ENCODE measurements around the gene SLC2A6. TPM values are rescaled to one million over a fixed set of nuclear protein-coding genes. Genes with fewer than 3 reads are reported as not detected.

SLC2A6 gene
- total and polyA plus RNA-seq, 2 donors (not counting 1 experiment from before 2014, with no cell fraction given): 7.6 to 9.1 TPM

DNA sequence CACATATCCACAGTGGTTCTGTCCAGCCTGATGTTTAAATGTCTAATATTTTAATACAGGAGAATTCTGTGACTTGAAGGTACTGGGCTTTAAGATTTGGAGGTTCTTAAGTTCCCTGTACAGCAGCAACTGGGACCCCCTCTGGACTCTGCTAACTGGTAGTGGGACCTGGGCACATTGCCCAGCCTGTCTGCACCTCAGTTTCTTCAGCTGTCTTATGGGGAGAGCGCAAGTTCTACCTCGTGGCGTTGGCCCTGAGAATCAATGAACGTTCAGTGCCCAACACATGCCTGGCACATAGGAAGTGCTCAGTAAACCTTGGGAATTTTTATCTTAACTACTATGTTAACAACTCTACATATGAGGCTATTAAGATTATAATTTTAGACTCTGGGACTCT is 1.4 kb downstream of the SLC2A6 start:
- Histone ChIP-seq H3K4me3 (replicated peaks in 1 of 4; ENCODE audit: control extremely low read depth in 1 of 4, insufficient read depth in 1 of 4, low read depth in 3 of 4, low read length in 4 of 4) (peak overlapping the region in 1 of 4 experiments; percentile 64), H3K4me2 (ENCODE audit: extremely low read depth, insufficient read depth, low read length) (no peak overlapping the region), H3K4me1 (ENCODE audit: control insufficient read depth, extremely low read depth, insufficient read depth, low read length) (no peaks in the 10 kb centered on the region), H3K36me3 (ENCODE audit: control insufficient read depth, insufficient read depth, low read length) (peaks cover 14% of the 10 kb centered on the region), H3K79me2 (ENCODE audit: control insufficient read depth, insufficient read depth, low read length) (no peaks in the 10 kb centered on the region), H2AFZ (ENCODE audit: low read length) (no peak overlapping the region), H3K9ac (ENCODE audit: insufficient read depth, low read length) (no peak overlapping the region), H3K27me3 (ENCODE audit: control insufficient read depth, insufficient read depth, low read length) (no peaks in the 10 kb centered on the region), H4K20me1 (ENCODE audit: control insufficient read depth, extremely low read depth, insufficient read depth, low read length) (no peaks in the 10 kb centered on the region), H3K27ac (ENCODE audit: insufficient read depth, low read length) (no peak overlapping the region), H3K9me3 (ENCODE audit: control insufficient read depth, insufficient read depth, low read depth, low read length) (no peaks in the 10 kb centered on the region)
- DNase-seq (ENCODE audit: low read depth in 2 of 2): no peak
- TF ChIP-seq EZH2 (IDR thresholded peaks at IDR 0.05; ENCODE audit: low read length, missing control alignments): no peak
- TF ChIP-seq, protein P1, sequence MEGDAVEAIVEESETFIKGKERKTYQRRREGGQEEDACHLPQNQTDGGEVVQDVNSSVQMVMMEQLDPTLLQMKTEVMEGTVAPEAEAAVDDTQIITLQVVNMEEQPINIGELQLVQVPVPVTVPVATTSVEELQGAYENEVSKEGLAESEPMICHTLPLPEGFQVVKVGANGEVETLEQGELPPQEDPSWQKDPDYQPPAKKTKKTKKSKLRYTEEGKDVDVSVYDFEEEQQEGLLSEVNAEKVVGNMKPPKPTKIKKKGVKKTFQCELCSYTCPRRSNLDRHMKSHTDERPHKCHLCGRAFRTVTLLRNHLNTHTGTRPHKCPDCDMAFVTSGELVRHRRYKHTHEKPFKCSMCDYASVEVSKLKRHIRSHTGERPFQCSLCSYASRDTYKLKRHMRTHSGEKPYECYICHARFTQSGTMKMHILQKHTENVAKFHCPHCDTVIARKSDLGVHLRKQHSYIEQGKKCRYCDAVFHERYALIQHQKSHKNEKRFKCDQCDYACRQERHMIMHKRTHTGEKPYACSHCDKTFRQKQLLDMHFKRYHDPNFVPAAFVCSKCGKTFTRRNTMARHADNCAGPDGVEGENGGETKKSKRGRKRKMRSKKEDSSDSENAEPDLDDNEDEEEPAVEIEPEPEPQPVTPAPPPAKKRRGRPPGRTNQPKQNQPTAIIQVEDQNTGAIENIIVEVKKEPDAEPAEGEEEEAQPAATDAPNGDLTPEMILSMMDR (conservative IDR thresholded peaks at IDR 0.05 in 1 of 2, IDR thresholded peaks at IDR 0.05 in 1 of 2; ENCODE audit: low read depth in 1 of 2, low read length in 2 of 2): no peak

DNA sequence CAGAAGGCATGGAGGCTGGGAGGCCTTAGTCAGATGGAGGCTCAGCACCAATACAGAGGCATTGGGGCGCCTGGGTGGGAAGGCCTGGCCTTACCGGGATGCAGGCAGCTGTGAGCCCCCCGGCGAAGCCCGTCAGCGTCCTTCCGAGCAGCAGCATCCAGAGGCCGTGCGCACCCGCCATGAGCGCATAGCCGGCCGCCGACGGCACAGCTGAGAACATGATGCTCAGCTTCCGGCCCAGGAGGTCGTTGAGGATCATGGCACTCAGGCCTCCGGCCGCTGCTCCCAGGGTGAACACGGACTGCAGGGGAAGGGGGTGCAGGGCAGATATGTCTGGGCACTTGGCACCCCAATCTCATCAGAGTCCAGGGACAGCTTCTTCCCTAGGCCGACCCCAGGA is 2.0 kb downstream of the SLC2A6 start:
- Histone ChIP-seq H3K27me3 (ENCODE audit: control insufficient read depth, insufficient read depth, low read length) (no peaks in the 10 kb centered on the region), H3K4me3 (replicated peaks in 1 of 4; ENCODE audit: control extremely low read depth in 1 of 4, insufficient read depth in 1 of 4, low read depth in 3 of 4, low read length in 4 of 4) (no peak overlapping the region), H3K4me2 (ENCODE audit: extremely low read depth, insufficient read depth, low read length) (no peak overlapping the region), H3K9me3 (ENCODE audit: control insufficient read depth, insufficient read depth, low read depth, low read length) (no peaks in the 10 kb centered on the region), H3K27ac (ENCODE audit: insufficient read depth, low read length) (no peak overlapping the region), H2AFZ (ENCODE audit: low read length) (no peak overlapping the region), H3K4me1 (ENCODE audit: control insufficient read depth, extremely low read depth, insufficient read depth, low read length) (no peaks in the 10 kb centered on the region), H3K9ac (ENCODE audit: insufficient read depth, low read length) (no peak overlapping the region), H3K79me2 (ENCODE audit: control insufficient read depth, insufficient read depth, low read length) (no peaks in the 10 kb centered on the region), H4K20me1 (ENCODE audit: control insufficient read depth, extremely low read depth, insufficient read depth, low read length) (no peaks in the 10 kb centered on the region), H3K36me3 (ENCODE audit: control insufficient read depth, insufficient read depth, low read length) (peaks cover 14% of the 10 kb centered on the region)
- TF ChIP-seq EZH2 (IDR thresholded peaks at IDR 0.05; ENCODE audit: low read length, missing control alignments): no peak
- TF ChIP-seq, protein P1 (conservative IDR thresholded peaks at IDR 0.05 in 1 of 2, IDR thresholded peaks at IDR 0.05 in 1 of 2; ENCODE audit: low read depth in 1 of 2, low read length in 2 of 2): no peak
- no peak for DNase-seq (ENCODE audit: low read depth in 2 of 2)

DNA sequence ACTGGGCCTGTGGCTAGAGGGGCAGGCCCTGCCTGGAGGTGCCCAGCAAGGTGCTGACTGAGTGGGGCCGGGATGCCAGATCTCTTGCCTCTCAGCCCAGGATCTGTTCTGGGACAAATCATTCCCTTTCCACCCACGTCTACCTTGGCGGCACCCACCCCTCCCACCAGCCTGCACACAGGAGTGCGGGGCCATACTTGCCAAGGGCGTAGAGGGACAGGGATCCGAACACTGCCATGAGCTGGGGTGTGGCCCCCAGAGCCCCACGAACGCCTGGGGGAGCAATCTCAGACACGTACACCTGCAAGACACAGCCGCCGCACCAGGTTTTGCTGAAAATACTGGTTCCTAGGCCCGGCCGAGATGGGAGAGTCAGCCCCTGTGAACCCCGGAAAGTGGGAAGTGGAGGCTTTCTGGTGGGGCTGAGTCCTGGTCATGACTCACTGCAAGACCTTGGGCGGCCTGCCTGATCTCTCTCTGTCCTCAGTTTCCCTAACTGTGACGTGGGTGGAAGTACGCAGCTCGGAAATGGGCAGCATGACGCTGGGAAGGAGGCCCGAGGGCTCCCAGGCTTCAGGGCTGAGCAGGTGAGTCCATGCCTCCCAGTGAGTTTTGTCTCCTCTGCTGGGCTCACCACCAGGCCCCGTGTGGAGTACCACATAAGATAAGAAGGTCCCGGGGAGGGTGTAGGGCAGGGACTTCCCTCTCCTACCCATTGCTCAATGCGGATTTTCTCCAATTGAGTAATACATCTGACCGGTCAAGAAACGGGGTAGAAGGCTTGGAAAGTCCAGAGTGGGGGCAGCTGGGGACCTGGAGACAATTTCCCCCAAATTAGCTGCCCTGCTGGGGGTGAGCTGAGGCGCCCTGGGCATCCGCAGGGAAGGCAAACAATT is 2.6 kb downstream of the SLC2A6 start:
- peaks cover 14% of the 10 kb centered on the region for H3K36me3 ChIP-seq (ENCODE audit: control insufficient read depth, insufficient read depth, low read length)

More for the DNA sequence above, 2.6 kb downstream of the SLC2A6 start:
- H3K4me1 ChIP-seq (ENCODE audit: control insufficient read depth, extremely low read depth, insufficient read depth, low read length): no peaks in the 10 kb centered on the region
- TF ChIP-seq, protein P1 (conservative IDR thresholded peaks at IDR 0.05 in 1 of 2, IDR thresholded peaks at IDR 0.05 in 1 of 2; ENCODE audit: low read depth in 1 of 2, low read length in 2 of 2): no peak
- no peak for TF ChIP-seq EZH2 (IDR thresholded peaks at IDR 0.05; ENCODE audit: low read length, missing control alignments)
- H3K9ac ChIP-seq (ENCODE audit: insufficient read depth, low read length): no peak overlapping the region
- no peaks in the 10 kb centered on the region for H3K27me3 ChIP-seq (ENCODE audit: control insufficient read depth, insufficient read depth, low read length)
- H2AFZ ChIP-seq (ENCODE audit: low read length): no peak overlapping the region
- DNase-seq (ENCODE audit: low read depth in 2 of 2): peak in 1 of 2 donors; percentile 8
- H4K20me1 ChIP-seq (ENCODE audit: control insufficient read depth, extremely low read depth, insufficient read depth, low read length): no peaks in the 10 kb centered on the region
- H3K79me2 ChIP-seq (ENCODE audit: control insufficient read depth, insufficient read depth, low read length): no peaks in the 10 kb centered on the region
- H3K27ac ChIP-seq (ENCODE audit: insufficient read depth, low read length): no peak overlapping the region
- no peak overlapping the region for H3K4me2 ChIP-seq (ENCODE audit: extremely low read depth, insufficient read depth, low read length)
- H3K4me3 ChIP-seq (replicated peaks in 1 of 4; ENCODE audit: control extremely low read depth in 1 of 4, insufficient read depth in 1 of 4, low read depth in 3 of 4, low read length in 4 of 4): no peak overlapping the region
- no peaks in the 10 kb centered on the region for H3K9me3 ChIP-seq (ENCODE audit: control insufficient read depth, insufficient read depth, low read depth, low read length)
